ENCODE data around the gene NTRK3.

DNA sequence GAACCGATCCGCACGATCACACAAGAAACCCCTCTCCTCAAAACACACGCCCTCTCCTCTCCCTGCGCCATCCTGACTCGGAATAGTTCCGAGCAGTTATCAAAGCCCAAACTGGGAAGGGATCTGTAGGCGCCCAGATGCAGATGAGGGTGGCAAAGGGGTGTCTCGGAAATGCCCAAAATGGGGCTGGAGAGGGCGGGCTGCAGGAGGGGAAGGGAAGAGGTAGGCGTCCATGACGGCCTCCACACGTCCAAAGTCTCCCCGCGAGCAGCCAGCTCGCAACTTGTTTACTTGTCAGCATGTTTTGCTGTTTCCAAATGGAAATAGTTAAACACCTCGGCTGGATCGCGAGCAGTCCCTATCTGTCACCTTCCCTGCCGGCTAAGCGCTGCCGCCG, 1.5 kb downstream of the NTRK3 start:
- TF ChIP-seq, protein P1, sequence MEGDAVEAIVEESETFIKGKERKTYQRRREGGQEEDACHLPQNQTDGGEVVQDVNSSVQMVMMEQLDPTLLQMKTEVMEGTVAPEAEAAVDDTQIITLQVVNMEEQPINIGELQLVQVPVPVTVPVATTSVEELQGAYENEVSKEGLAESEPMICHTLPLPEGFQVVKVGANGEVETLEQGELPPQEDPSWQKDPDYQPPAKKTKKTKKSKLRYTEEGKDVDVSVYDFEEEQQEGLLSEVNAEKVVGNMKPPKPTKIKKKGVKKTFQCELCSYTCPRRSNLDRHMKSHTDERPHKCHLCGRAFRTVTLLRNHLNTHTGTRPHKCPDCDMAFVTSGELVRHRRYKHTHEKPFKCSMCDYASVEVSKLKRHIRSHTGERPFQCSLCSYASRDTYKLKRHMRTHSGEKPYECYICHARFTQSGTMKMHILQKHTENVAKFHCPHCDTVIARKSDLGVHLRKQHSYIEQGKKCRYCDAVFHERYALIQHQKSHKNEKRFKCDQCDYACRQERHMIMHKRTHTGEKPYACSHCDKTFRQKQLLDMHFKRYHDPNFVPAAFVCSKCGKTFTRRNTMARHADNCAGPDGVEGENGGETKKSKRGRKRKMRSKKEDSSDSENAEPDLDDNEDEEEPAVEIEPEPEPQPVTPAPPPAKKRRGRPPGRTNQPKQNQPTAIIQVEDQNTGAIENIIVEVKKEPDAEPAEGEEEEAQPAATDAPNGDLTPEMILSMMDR (IDR thresholded peaks at IDR 0.05; ENCODE audit: borderline replicate concordance, extremely low read depth, low read length, poor library complexity, severe bottlenecking), result no peak
- TF ChIP-seq EZH2 (IDR thresholded peaks at IDR 0.05; ENCODE audit: borderline replicate concordance, low read depth, low read length, severe bottlenecking), result no peak
